K562 (cell line): Measurements from ENCODE around the gene EVI5. TPM values are rescaled to one million over a fixed set of nuclear protein-coding genes. Genes with fewer than 3 reads are reported as not detected.

Source experiments
- ATAC-seq: fragments of 200-7000 bp; cut with Tn5 transposase; 3 replicates; pipeline ENCODE4 v1.9.1; 2020; ENCODE audit warnings: moderate library complexity
- BruUV-seq: library from RNA; stranded (reverse); fragments of 400-500 nt; replicated peaks from 2 replicates; lab custom pipeline; 2021; lab: Mats Ljungman, UMichigan
- CTCF ChIA-PET: fragments of 300-600 bp; formaldehyde crosslinking; extraction: SDS; loops from one replicate; lab custom pipeline; 2021; ENCODE audit warnings: low intra/inter-chr PET ratio; lab: Yijun Ruan, JAX
- POLR2A ChIA-PET: fragments of 300-600, 350-650 bp; sonication (Branson Sonifier 250); formaldehyde crosslinking; extraction: SDS; loops from one replicate; lab custom pipeline; 2021; ENCODE audit warnings: antibody characterized with exemption, inconsistent platforms; lab: Yijun Ruan, JAX
- DNase-seq, 4 experiments: peaks; one replicate each; pipeline versions ENCODE4 v3.0.0 to v3.0.0-alpha.2; 2011 to 2018; ENCODE audit warnings: low spot score in 3 of 4, mixed read lengths in 3 of 4; ENCODE audit errors: extremely low read depth in 1 of 4
- FAIRE-seq: peaks from 2 replicates; lab custom pipeline; 2011; peaks lifted over from hg19 to GRCh38; lab: Jason Lieb, UNC
- H2AFZ ChIP-seq: 2 replicates; pipeline ENCODE4 v1.6.0; 2011; ENCODE audit warnings: low read depth, low read length, control low read depth, inconsistent platforms
- H3K27ac ChIP-seq: fragments of 200-600 bp; 3 replicates; pipeline ENCODE4 v1.8.0; 2011; ENCODE audit warnings: low read depth, mild to moderate bottlenecking, control low read depth, inconsistent platforms, low read length, moderate library complexity, mixed read lengths; ENCODE audit errors: extremely low read depth
- H3K27me3 ChIP-seq, 2 experiments: fragments of 300-600 bp in 1 of 2; 2 replicates in 1 of 2; 3 replicates in 1 of 2; pipeline versions ENCODE4 v1.6.0 to v1.8.0; 2011; ENCODE audit warnings: inconsistent platforms in 2 of 2, low read length in 2 of 2, mild to moderate bottlenecking in 1 of 2, mixed read lengths in 1 of 2, moderate library complexity in 1 of 2; ENCODE audit not compliant: control insufficient read depth in 2 of 2, insufficient read depth in 2 of 2
- H3K36me3 ChIP-seq: fragments of 300-600 bp; 3 replicates; pipeline ENCODE4 v1.8.0; 2011; ENCODE audit warnings: mild to moderate bottlenecking, low read length, inconsistent platforms; ENCODE audit not compliant: control insufficient read depth, insufficient read depth
- H3K4me1 ChIP-seq, 2 experiments: fragments of 200-600 bp in 1 of 2; replicated peaks in 1 of 2; 2 replicates in 1 of 2; 3 replicates in 1 of 2; pipeline versions ENCODE4 v1.5.1 to v1.8.0; 2011; ENCODE audit warnings: inconsistent platforms in 2 of 2, low read length in 2 of 2, mild to moderate bottlenecking in 1 of 2, mixed read lengths in 1 of 2, moderate library complexity in 1 of 2; ENCODE audit not compliant: control insufficient read depth in 2 of 2, insufficient read depth in 2 of 2
- H3K4me2 ChIP-seq: 2 replicates; pipeline ENCODE4 v1.6.1; 2011; ENCODE audit warnings: low read length, control low read depth, inconsistent platforms, mixed read lengths; ENCODE audit not compliant: insufficient read depth
- H3K4me3 ChIP-seq: fragments of 200-600 bp; sonication (generic), shearing (Covaris generic); 2 replicates; pipeline ENCODE4 v1.5.1; 2016; ENCODE audit warnings: control low read depth, inconsistent platforms
- H3K79me2 ChIP-seq: fragments of 200-600 bp; 3 replicates; pipeline ENCODE4 v1.8.0; 2011; ENCODE audit warnings: low read length, inconsistent platforms; ENCODE audit not compliant: control insufficient read depth, insufficient read depth
- H3K9ac ChIP-seq, 2 experiments: 2 replicates each; pipeline versions ENCODE4 v1.6.0 to v1.6.1; 2011; ENCODE audit warnings: low read depth in 2 of 2, low read length in 2 of 2, control low read depth in 1 of 2, inconsistent platforms in 1 of 2, mild to moderate bottlenecking in 1 of 2, mixed read lengths in 1 of 2; ENCODE audit not compliant: insufficient read depth in 1 of 2
- H3K9me1 ChIP-seq: one replicate; pipeline ENCODE4 v1.6.0; 2011; ENCODE audit warnings: inconsistent platforms, mild to moderate bottlenecking, low read length, moderate library complexity; ENCODE audit not compliant: control insufficient read depth, insufficient read depth
- H3K9me3 ChIP-seq: replicated peaks from 2 replicates; pipeline ENCODE4 v1.5.1; 2011; ENCODE audit warnings: low read depth, low read length, inconsistent platforms; ENCODE audit not compliant: control insufficient read depth, insufficient read depth
- H4K20me1 ChIP-seq: replicated peaks from 2 replicates; pipeline ENCODE4 v1.6.1; 2011; ENCODE audit warnings: low read length, inconsistent platforms, mixed read lengths; ENCODE audit not compliant: control insufficient read depth, insufficient read depth
- BRCA1 ChIP-seq, 2 experiments: fragments of 450-650 bp in 1 of 2; sonication (generic) in 1 of 2; formaldehyde crosslinking in 1 of 2; IDR thresholded peaks; 2 replicates each; pipeline versions ENCODE4 v1.5.0 to v1.6.1; 2017 to 2020; ENCODE audit warnings: mild to moderate bottlenecking in 1 of 2, missing genetic modification reagents in 1 of 2
- CREB3L1 ChIP-seq: fragments of 450-650 bp; IDR thresholded peaks from 2 replicates; pipeline ENCODE4 v1.6.1; 2014; ENCODE audit warnings: low read depth, mild to moderate bottlenecking, moderate library complexity, borderline replicate concordance
- HOMEZ ChIP-seq: fragments of 250-450 bp; sonication (Bioruptor Pico); IDR thresholded peaks from 2 replicates; pipeline ENCODE4 v1.4.0; 2020; ENCODE audit warnings: mild to moderate bottlenecking, moderate library complexity
- PKNOX1 ChIP-seq: fragments of 450-650 bp; IDR thresholded peaks from 2 replicates; pipeline ENCODE4 v1.6.1; 2016
- POLR2G ChIP-seq: fragments of 200-400 bp; formaldehyde crosslinking; IDR thresholded peaks from 2 replicates; pipeline ENCODE4 v1.6.1; 2017; ENCODE audit warnings: low read depth, mild to moderate bottlenecking, antibody characterized with exemption, low read length, moderate library complexity
- RBBP5 ChIP-seq: fragments of 200-600 bp; sonication (generic); IDR thresholded peaks from 2 replicates; pipeline ENCODE4 v1.6.1; 2012; ENCODE audit warnings: borderline replicate concordance, mild to moderate bottlenecking, low read length, control low read depth, inconsistent platforms; ENCODE audit not compliant: insufficient read depth, poor library complexity, severe bottlenecking
- SAFB ChIP-seq: fragments of 200-400 bp; formaldehyde crosslinking; IDR thresholded peaks from 2 replicates; pipeline ENCODE4 v1.6.1; 2017; ENCODE audit warnings: low read depth, low read length, borderline replicate concordance
- TCF7L2 ChIP-seq: fragments of 150-350 bp; IDR thresholded peaks from 2 replicates; pipeline ENCODE4 v1.6.1; 2016; ENCODE audit warnings: low read depth, mild to moderate bottlenecking, low read length, moderate library complexity
- TFE3 ChIP-seq: fragments of 450-650 bp; formaldehyde crosslinking; IDR thresholded peaks from 2 replicates; pipeline ENCODE4 v1.4.0; 2020; ENCODE audit warnings: mild to moderate bottlenecking, mixed read lengths
- ZNF384 ChIP-seq: IDR thresholded peaks from 2 replicates; pipeline ENCODE4 v1.6.1; 2012; ENCODE audit warnings: low read depth, low read length, improper control_type of control experiment
- ZNF511 ChIP-seq: sonication (generic); formaldehyde crosslinking; IDR thresholded peaks from 2 replicates; pipeline ENCODE4 v1.8.0; 2022; ENCODE audit warnings: mild to moderate bottlenecking, missing genetic modification reagents
- WGBS: fragments of 100-300 bp; shearing (Covaris generic); methylation state at CpG from one replicate; pipeline ENCODE4 v1.1.6; 2016; ENCODE audit warnings: low coverage, mixed read lengths; ENCODE audit not compliant: insufficient coverage; ENCODE audit errors: missing lambda C conversion rate; 5-methylcytosine and 5-hydroxymethylcytosine counted together
- in situ Hi-C: fragments of 300-500 bp; cut with MboI; formaldehyde crosslinking; loops from 4 replicates; pipeline ENCODE4 v1.15.0; 2018; ENCODE audit warnings: inconsistent platforms, mixed read lengths
- intact Hi-C: fragments of 100-400 bp; cut with micrococcal nuclease; formaldehyde crosslinking; loops from 2 replicates; pipeline ENCODE4 v1.14.2; 2022
- polyA plus RNA-seq, 8 experiments: library from polyadenylated mRNA; depleted of rRNA in 4 of 8; stranded (reverse) in 5 of 8; unstranded in 3 of 8; fragments of >200 nt; fragmentation: Nextera tagmentation in 2 of 8; fragmentation: Illumina TruSeq in 1 of 8; extraction: Ambion mirVana in 2 of 8; extraction: Trizol in 1 of 8; gene quantifications; 2 replicates each; pipeline versions ENCODE4 v1.2.1 to v1.2.3, GENCODE V29; 2011 to 2014; ENCODE audit warnings: inconsistent platforms in 1 of 8, missing spikeins in 1 of 8
- total RNA-seq, 7 experiments: library from RNA; depleted of rRNA in 6 of 7; stranded (reverse); fragments of >200 nt in 6 of 7; fragmentation: Illumina TruSeq in 2 of 7; extraction: Trizol in 2 of 7; gene quantifications; 2 replicates each; pipeline versions ENCODE4 v1.2.1 to v1.2.3, GENCODE V29; 2011 to 2021; ENCODE audit warnings: low replicate concordance in 1 of 7

EVI5 gene
- total and polyA plus RNA-seq, 9 of the 15 experiments (the other 6 are each of a cell fraction or from before 2014, with no cell fraction given), result 1.7 to 50.1 (median 13.7) TPM

GRCh38 chr1:92833840-92834239, 48.9 kb upstream of the EVI5 start:
- H3K4me3 ChIP-seq, result peak overlapping the region; percentile 91
- H3K27ac ChIP-seq, result peak overlapping the region; percentile 89
- H3K4me2 ChIP-seq, result peak overlapping the region; percentile 99
- peaks cover 67% of the 10 kb centered on the region for H3K36me3 ChIP-seq
- no peak for FAIRE-seq
- no peaks in the 10 kb centered on the region for H3K9me3 ChIP-seq
- H3K4me1 ChIP-seq, result peaks cover 6 to 18% of the 10 kb centered on the region in 2 experiments; a peak in 3 of 5 replicates
- WGBS, result 47% methylated on average over 5 of the region's 5 CpGs
- H3K27me3 ChIP-seq, result no peaks in the 10 kb centered on the region
- in situ Hi-C loops (no loop called here), intact Hi-C loops (loop anchor here (5.0 to 10.0 kb wide), 3 partner anchors 47 to 519 kb away; partner anchors contain the start of gene EVI5)
- peak overlapping the region; percentile 81 to 96 for H3K9ac ChIP-seq
- peak in 1 of 4 experiments; percentile 43 for DNase-seq
- 0 out of 3 replicates have a peak, but pooled peaks have one; percentile 5 for ATAC-seq
- peaks cover 5% of the 10 kb centered on the region for H3K9me1 ChIP-seq
- H3K79me2 ChIP-seq, result peaks cover 71% of the 10 kb centered on the region
- peaks cover 53% of the 10 kb centered on the region for H4K20me1 ChIP-seq
- ChIA-PET POLR2A (interaction anchor here (0.7 to 2.2 kb wide), 4 partner anchors 9 to 231 kb away, joined by 3 to 12 read pairs (median 4); no protein-coding TSS in a partner anchor), CTCF (interaction anchor here (0.8 kb wide), 1 partner anchor 15 kb away, joined by 3 read pairs; no protein-coding TSS in a partner anchor)
- BruUV-seq, result no TSS peak
- no peak overlapping the region for H2AFZ ChIP-seq
- TF ChIP-seq POLR2G, result no peak
- no peak for TF ChIP-seq TCF7L2
- TF ChIP-seq SAFB, result no peak
- TF ChIP-seq ZNF511 (CRISPR knock-in tag), result no peak
- TF ChIP-seq BRCA1 (IDR thresholded peaks at IDR 0.05), result no peak
- TF ChIP-seq BRCA1 (CRISPR knock-in tag; IDR thresholded peaks at IDR 0.05), result no peak
- TF ChIP-seq TFE3 (CRISPR knock-in tag), result no peak
- TF ChIP-seq RBBP5, result no peak
- TF ChIP-seq CREB3L1, result no peak
- no peak for TF ChIP-seq ZNF384
- TF ChIP-seq PKNOX1, result no peak
- no peak for TF ChIP-seq HOMEZ (CRISPR knock-in tag)
